Measurements from ENCODE around the gene GMDS.

GRCh38 chr6:1798303-1798964, 447.0 kb downstream of the GMDS start:
- TF ChIP-seq RFX5 (IDR thresholded peaks at IDR 0.05; ENCODE audit: low read length), result no peak
- TF ChIP-seq JUND (IDR thresholded peaks at IDR 0.05), result no peak
- no peak for TF ChIP-seq SMC3 (IDR thresholded peaks at IDR 0.05; ENCODE audit: low read depth, low read length)
- no peak for TF ChIP-seq CTCF (IDR thresholded peaks at IDR 0.05)
- no peak for TF ChIP-seq TAF1 (IDR thresholded peaks at IDR 0.05; ENCODE audit: borderline replicate concordance, low read depth, low read length)

Data from SK-N-SH (cell line).